HG02610 (cell line): Measurements from ENCODE around the gene HS6ST3.

Experiments
- ATAC-seq: cut with Tn5 transposase; IDR thresholded peaks from one replicate; pipeline ENCODE4 v1.9.1; 2021; ENCODE audit warnings: mild to moderate bottlenecking, moderate library complexity; ENCODE audit not compliant: unreplicated experiment

The HS6ST3 gene

DNA sequence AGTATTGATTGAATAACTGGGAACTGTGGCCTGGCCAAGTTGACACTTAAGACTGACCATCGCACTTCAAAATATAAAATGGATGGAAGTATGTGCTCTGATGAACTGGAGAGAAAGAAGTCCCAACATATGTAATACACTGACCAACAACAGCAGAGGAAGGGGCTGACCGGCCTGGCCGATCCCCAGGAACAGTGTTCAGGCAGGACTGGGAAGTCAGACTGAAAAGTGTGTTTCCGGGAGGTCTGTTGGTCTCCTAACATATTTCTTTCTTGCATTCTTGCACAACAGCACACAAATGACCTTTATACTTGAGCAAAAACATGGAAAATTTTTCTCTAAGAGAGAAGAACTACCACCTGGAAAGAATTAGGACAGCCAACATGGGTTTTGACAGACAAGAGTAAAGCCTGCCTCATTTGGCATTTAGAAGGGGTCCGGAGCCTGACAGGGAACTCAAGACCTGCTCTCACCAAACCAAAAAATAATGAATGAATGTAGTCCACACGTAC is 606.5 kb downstream of the HS6ST3 start:
- no peak for ATAC-seq

DNA sequence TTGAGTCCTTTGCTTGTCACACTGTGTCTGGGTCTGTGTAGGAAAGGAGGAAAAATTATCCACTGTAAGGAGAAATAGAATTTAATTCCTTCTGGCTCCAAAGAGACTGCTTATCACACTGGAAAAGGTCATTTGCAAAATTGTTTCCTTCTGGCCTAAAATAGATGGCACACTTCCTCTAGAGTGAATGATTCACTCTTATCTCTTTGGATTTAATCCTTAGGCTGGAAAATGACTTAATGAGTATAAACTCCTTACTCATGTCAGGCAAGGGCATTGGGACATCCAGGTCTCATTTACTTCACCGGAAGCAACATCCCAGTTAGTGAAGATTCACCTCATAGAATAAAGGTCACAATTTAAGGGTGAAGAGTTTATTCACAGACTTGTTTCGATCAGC is 610.8 kb downstream of the HS6ST3 start:
- ATAC-seq, result no peak

DNA sequence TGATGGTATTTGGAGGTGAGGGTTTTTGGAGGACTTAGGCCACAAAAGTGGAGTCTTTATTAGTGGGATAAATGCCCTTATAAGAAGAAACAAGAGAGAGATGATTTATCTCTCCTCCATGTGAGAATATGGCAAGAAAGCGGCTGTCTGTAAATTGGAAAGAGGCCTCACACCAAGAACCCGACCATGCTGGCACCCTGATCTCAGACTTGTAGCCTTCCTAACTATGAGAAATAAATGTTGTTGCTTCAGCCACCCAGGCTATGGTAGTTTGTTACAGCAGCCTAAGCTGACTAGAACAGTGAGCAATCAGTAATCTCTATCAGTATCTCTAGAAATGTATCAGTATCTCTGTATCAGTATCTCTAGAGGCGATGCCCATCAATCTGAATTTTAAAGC is 617.2 kb downstream of the HS6ST3 start:
- no peak for ATAC-seq

DNA sequence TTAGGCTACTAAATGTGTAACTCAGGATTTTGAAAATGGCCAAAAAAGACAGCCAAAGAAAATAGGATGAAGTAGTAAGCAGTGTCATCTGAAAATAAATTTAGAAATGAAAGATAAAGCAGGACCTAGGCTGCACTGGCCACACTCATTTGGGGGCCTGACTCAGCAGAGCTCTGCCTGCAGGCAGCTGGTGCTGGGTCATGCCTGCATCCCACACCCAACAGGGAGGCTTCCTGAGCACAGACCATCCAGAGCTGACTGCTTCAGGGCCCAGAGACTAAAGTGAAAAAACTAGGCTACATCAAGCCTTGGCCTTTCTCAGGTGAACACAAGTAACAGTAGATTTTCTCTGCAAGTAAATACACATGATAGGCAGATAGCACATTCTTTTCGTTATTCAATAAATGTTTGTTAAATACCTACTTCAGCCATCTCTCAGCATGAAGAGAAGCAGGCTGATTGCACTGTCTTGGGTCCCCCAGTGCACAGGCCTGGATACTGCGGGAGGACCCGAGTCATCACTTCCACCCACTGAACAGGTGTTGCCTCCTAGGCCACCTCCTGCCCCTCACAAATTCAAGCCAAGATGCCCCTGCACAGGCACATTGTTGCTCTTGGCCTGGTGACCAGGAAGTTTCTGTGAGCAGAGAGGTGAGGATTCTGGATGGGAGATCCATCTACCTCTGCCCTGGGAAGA is 620.4 kb downstream of the HS6ST3 start:
- ATAC-seq, result no peak

DNA sequence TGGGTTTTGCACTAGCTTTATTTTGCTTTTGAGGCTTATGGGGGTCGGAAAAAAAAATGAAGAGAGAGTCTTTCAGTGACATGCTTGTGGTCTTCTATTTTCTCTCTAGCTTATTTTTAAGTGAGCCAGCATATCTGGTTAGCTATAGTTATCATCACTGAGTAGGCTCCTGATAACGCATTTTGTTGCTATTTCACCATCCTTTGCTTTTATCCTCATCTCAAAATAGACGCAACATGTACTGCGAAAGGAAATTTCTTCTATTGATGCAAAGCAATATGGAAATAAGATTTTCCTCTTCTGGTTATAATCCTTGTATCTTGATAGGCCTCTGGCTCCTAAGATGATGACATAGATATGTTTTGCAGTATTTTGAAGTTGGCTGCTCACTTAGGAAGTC is 630.5 kb downstream of the HS6ST3 start:
- no peak for ATAC-seq

DNA sequence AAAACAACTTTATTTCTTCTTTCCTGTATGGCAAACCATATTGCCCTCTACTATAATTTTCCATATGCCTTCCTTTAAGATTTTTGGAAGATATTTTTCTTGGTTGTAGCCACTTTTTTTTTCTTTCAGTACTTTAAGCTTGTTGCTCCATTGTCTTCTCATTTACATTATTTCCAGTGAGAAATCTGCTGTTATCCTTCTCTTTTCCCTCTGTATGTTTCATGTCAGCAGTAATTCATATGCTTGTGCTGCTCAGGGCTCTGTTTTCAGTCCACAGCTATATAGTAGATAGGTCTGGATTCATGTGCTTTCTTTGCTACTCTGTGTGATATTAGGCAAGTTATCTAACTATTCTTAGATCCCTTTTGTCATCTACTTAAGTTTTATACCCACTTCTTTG is 636.7 kb downstream of the HS6ST3 start:
- ATAC-seq, result no peak

DNA sequence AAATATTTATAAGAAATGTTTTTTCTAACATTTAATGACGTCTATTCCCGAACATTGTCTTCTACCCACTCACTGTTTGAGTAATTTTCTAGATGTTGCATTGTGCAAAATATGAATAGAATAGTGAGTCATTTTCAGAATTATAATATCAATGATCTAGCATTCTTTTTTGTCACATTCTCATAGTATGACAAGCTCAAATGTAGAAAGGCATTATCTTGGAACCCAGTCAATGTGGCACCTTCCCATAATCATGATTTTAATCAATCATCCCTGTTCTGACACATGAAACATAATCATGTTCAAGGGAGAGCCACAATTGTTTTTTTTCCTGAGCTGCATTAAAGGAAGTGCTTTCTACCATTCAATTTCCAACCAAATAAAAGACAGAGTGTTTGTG is 638.6 kb downstream of the HS6ST3 start:
- no peak for ATAC-seq

DNA sequence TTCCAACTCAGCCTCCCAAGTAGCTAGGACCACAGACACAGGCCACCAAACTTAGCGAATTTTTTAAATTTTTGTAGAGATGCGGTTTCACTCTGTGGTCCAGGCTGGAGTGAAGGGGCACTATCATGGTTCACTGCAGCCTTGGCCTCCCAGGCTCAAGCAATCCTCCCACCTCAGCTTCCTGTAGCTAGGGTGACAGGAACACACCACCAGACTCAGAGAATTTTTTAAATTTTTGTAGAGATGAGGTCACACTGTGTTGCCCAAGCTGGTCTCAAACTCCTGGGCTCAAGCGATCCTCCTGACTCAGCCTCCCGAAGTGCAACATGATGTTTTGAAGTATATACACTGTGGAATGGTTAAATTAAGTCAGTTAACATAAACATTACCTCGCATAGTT is 640.8 kb downstream of the HS6ST3 start:
- no peak for ATAC-seq

DNA sequence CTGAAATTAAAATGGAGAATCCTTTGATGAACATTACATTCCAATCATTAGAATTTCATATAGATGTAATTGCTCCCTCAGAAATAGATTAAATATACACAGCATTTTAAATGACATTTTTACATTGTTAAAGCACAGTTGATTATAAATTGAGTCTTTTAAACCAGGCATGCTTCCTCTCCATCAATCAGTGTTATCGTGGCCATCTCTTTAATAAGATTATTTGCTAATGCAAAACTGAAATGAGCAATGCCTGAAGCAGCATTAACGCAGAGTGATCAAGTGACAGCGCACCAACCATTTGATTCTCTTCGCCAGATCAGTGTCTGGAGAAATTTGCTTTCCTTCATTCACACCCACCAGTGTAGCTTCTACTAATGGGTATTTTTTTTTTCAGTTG is 644.6 kb downstream of the HS6ST3 start:
- no peak for ATAC-seq

DNA sequence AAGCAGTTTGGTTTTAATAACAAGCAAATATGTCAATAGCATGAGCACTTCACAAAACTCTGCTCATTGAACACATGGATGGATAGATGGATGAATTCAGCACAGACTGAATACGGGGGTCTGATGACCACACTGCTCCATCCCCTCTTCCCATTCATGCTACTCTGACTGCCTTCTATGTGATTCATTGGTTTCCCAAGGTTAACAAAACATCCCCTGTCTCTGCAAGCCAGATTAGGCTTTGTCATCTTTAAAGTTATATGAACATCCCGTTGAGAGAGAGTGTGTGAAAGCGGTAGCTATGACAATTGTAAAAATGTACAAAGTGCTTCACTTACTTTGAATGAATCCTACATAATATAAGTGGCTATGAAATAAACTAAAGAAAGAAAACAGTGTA is 651.9 kb downstream of the HS6ST3 start:
- no peak for ATAC-seq

DNA sequence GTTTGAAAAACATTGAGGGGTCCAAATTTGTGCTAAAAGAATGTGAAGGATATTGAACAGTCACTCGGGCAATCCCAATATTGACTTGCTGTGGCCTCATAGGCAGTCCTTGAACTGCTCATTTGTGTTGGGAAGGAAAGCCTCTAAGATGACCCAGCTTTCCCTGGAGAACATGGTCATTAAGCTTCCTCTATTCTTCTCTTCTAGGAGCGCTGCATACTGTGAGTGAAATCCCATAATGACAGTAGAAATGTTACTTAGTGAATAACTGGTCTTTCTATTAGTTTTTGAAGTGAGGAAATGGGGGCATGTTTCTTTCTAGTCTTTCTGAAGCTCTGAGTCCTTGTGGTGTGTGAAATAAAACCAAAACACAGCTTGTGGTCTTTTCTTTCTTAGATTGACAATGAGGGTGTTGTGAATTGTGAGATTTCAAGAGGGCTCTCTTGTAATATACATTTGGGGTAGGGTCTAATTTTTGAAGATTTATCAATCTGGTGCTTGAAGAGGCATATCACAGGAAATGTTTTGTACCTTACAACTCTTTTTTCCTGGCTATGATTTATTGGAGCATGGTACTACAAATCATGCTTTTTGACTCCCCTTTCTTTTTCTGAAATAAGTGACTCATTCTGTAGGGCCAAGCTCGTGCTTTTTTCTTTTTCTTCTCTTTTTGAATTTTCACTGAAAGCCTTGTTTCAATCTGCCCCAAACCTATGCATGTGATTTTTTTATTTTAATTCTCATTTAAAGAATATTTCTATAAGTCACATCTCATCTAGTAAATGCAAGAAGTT is 653.6 kb downstream of the HS6ST3 start:
- no peak for ATAC-seq

DNA sequence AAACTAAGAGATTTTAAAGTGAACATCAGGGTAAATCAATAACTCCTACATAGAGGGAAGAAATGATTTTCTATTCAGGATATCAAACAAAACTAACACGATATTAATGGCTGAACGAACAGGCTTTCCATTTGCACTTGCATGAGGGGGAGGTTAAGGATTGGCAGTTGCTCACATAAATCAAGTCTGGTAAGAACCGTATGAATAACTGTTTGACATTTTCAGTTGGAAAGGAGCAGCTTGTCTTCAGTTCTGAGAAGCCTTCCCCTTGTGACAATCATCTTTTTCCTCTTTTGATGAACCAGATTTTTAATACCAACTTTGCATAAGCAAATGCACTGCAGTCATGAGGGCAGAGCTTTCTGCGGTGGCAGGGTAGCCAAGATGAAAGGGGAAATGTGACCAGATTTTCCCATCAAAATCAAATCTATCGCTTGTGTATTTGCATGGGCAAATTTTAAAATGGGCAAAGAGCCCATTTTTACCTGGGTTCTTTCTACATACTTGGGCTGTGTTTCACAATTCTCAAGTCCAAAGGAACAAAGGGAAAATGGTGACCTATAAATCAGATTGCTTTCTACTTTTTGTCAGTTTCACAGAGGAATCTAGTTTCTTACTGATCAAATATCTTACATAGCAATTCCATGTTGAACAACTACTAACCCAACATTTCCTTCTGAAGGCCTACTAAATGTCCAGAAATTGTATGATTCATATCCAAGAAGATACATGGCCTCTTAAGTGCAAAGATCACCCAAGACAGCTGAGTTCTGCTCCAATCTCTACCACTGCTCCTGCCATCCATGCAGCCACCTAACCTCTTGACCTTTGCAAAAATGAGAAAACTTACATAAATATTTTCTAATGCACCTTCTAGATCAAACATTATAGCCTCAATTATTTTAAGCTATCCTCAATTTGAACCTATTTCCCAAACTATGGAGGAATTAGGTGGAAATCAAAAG is 654.7 kb downstream of the HS6ST3 start:
- no peak for ATAC-seq

DNA sequence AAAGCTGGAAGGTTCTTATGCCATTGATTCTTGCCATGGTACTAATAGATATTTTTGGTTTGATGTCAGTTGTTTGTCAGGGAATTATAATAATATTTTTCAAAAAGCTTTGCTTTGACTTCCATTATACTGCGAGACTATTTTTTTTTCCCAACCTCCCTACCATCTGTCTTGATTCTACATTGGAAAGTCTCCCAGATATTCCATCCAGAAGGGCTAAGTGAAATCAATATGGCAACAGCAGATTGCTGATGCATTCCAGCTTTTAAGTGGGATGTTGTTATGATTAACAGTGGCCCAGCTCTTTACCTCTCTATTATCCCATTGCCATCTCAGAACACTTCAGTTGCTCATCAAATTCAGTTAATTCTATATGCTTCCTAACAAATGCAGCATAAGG is 657.0 kb downstream of the HS6ST3 start:
- no peak for ATAC-seq

DNA sequence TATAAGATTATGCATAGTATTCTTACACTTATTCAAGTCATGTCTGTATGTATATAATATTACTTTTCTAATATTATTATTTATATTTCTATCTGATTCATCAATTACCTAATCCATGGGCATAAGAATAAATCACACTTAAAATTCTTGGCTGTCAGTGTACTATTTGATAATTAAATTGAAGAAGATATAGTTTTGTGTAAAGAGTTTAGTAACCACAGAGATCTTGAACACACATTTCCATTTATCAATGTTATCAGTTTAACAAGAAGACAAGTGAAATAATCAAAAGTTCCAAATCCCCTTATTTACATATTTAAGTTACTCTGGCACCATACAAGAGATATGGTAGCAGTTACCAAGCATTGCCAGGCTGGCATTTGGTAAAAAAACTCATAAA is 659.9 kb downstream of the HS6ST3 start:
- ATAC-seq, result no peak

DNA sequence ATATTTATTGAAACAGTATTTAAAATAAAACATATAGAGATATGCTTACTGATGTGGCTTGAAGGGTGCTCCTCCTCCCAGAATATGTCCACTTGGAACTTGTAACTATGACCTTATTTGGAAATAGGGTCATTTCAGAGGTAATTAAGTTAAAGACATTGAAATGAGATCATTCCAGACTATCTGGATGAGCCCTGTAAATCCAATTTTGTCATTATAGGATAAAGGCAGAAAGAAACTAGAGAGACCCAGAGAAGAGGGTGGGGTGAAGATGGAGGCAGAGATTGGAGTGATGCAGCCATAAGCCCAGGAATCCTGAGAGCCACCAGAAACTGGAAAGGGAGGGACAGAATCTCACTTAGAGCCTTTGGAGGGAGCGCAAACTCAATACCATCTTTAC is 661.2 kb downstream of the HS6ST3 start:
- ATAC-seq, result no peak

DNA sequence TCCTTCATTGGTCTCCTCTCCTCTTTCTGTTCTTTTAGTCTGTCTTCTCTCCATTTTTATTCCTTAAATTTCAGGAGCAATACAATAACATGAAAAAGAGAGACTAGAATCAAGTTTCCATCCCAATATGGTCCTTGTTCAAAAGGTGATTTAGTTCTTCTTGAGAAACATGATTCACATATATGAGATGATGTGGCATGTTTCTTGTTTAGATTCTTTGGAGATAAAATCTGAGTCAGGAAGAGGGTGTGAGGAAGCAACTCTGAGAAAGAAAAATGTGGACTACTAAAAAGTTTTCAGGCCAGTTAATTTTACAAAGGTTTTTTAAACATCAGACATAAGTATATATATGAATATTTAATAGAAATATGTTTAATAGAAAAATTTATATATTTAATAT is 673.0 kb downstream of the HS6ST3 start:
- no peak for ATAC-seq

DNA sequence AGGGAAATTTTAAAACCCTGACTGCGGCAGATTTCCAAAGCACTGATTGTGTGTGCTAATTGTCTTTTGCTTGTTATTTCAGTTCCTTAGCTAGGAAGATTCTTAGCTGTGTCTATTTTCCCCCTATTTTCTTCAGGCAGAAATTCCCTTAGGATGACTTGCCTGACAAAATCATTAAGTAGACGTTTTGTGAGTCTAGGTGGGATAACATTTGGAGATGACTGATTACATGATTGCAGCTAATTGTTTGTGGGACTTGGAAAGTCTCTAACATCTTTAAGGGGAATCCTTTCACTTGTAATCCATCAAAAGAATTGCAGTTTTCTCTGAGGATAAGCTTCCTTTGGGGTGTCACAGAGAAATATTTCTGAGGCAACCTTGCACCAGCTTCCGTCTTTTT is 676.4 kb downstream of the HS6ST3 start:
- no peak for ATAC-seq

DNA sequence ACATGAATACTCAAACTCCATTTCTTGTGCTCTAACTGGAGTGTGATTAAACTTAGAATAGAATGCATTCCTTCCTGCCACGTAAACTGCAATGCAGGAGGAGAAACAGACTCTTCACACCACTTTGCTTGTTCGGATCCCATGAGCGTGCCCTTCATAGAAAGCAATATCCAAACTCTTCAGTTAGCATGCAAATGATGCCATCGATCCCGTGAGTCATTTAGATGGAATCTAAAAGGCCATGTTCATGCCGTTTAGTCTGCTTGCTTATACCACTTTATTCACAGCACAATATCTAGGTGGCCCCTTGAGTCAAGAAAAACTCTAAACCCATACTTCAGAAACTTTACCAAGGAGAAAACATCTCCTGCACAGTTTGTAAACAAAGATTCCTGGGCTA is 678.6 kb downstream of the HS6ST3 start:
- ATAC-seq, result no peak

DNA sequence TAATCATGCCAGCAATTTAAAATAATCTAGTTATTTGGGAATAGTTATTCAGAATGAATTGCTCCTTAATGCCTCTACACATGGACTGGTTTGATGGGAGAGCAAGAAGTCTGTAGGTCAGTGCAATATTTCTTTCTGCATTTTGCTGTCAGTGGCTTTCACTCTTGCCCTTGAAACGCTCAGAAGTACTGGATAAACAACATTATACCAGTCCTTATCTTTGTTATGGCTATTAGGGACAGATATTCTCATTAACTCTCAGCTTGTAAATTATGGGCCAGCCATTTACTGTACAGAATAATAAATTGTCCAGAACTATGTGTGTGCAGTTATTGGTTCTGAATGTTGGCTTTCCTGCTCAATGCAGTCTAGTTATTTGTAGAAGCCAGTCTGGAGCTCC is 680.0 kb downstream of the HS6ST3 start:
- no peak for ATAC-seq

DNA sequence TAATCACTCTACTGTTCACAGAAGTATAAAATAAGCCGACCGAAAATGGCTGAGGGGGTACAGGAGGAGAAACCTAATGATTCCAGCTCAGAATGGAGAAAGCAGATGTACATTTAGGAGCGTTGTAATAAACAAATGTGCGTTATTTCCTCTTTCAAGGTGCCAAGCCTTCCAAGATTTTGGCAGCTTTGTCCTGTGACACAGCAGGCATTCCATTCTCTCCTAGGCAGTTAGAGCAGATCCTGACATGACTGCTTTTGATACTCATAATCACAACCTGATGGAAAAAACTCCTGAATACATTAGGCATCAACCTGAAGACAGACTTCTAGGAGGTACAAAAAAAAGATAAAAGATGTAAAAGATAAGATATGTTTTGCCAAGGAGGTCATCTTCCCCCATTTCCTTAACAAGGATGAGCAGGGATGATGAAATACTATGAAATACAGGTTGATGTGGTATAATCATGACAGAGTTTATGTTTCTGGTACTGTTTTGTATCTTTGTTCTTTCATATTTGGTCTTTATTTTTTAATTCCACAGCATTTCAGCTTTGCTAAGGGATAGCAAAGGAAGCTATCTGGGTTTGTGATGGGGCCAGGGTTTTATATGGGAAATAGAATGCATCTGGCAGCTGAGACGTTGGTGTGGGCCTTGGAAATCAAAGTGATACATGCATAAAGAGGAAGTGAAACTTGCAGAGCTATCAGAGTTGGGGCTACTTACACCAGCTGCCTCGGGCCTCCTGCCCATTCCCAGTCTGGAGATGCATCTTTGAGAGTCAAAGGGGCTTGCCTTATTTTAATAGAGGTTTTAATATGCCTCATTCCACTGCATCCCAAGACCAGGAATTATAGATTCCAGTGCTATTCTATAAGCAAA is 681.8 kb downstream of the HS6ST3 start:
- ATAC-seq, result no peak
